Airway epithelial cell (primary cell): Measurements from ENCODE around the gene SIM2. TPM values are rescaled to one million over a fixed set of nuclear protein-coding genes. Genes with fewer than 3 reads are reported as not detected.

Experiments used
- total RNA-seq: library from RNA; depleted of rRNA; stranded (reverse); fragments of >200 nt; gene quantifications from 2 replicates; pipeline ENCODE4 v1.2.3, GENCODE V29; 2015

Gene SIM2, protein sequence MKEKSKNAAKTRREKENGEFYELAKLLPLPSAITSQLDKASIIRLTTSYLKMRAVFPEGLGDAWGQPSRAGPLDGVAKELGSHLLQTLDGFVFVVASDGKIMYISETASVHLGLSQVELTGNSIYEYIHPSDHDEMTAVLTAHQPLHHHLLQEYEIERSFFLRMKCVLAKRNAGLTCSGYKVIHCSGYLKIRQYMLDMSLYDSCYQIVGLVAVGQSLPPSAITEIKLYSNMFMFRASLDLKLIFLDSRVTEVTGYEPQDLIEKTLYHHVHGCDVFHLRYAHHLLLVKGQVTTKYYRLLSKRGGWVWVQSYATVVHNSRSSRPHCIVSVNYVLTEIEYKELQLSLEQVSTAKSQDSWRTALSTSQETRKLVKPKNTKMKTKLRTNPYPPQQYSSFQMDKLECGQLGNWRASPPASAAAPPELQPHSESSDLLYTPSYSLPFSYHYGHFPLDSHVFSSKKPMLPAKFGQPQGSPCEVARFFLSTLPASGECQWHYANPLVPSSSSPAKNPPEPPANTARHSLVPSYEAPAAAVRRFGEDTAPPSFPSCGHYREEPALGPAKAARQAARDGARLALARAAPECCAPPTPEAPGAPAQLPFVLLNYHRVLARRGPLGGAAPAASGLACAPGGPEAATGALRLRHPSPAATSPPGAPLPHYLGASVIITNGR
- total RNA-seq = 0.56 TPM in 1 of 2 replicates, not detected in the other

DNA sequence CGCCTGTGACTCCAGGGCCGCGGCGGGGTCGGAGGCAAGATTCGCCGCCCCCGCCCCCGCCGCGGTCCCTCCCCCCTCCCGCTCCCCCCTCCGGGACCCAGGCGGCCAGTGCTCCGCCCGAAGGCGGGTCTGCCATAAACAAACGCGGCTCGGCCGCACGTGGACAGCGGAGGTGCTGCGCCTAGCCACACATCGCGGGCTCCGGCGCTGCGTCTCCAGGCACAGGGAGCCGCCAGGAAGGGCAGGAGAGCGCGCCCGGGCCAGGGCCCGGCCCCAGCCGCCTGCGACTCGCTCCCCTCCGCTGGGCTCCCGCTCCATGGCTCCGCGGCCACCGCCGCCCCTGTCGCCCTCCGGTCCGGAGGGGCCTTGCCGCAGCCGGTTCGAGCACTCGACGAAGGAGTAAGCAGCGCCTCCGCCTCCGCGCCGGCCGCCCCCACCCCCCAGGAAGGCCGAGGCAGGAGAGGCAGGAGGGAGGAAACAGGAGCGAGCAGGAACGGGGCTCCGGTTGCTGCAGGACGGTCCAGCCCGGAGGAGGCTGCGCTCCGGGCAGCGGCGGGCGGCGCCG, at the start of gene SIM2:
TSS of gene SIM2 (plus strand) at position 135 of the 565 bp plus-strand sequence. CDS start 632 bp downstream, outside the sequence.

Other genes with a start within 250 kb of the SIM2 start
- gene CLDN14, start 219.0 kb upstream of the SIM2 start, total RNA-seq = not detected in 2 replicates